HG02884 (cell line): ENCODE data around the gene MTCL1.

Experiments used
- ATAC-seq: cut with Tn5 transposase; IDR thresholded peaks from one replicate; pipeline ENCODE4 v1.9.1; 2021; ENCODE audit warnings: mild to moderate bottlenecking, moderate library complexity; ENCODE audit not compliant: unreplicated experiment

The MTCL1 gene

GRCh38 chr18:8806100-8806797, 100.9 kb downstream of the MTCL1 start:
- no peak for ATAC-seq

- no peak for ATAC-seq
Observed at GRCh38 chr18:8806798-8807487, 101.6 kb downstream of the MTCL1 start.

- no peak for ATAC-seq
Observed at GRCh38 chr18:8807488-8807805, 102.1 kb downstream of the MTCL1 start.

- ATAC-seq, result no peak
Observed at GRCh38 chr18:8808001-8808400, 102.6 kb downstream of the MTCL1 start.

- ATAC-seq, result no peak
Observed at GRCh38 chr18:8809514-8809913, 104.2 kb downstream of the MTCL1 start.

- ATAC-seq, result no peak
Observed at GRCh38 chr18:8810157-8810556, 104.8 kb downstream of the MTCL1 start.

- ATAC-seq, result no peak
Observed at GRCh38 chr18:8811115-8811514, 105.8 kb downstream of the MTCL1 start.

GRCh38 chr18:8812631-8813030, 107.3 kb downstream of the MTCL1 start:
- no peak for ATAC-seq

- no peak for ATAC-seq
Observed at GRCh38 chr18:8813611-8814010, 108.3 kb downstream of the MTCL1 start.

- no peak for ATAC-seq
Observed at GRCh38 chr18:8814206-8814605, 108.8 kb downstream of the MTCL1 start.

GRCh38 chr18:8816220-8816619, 110.9 kb downstream of the MTCL1 start:
- no peak for ATAC-seq

- ATAC-seq, result no peak
Observed at GRCh38 chr18:8816816-8817215, 111.5 kb downstream of the MTCL1 start.

- no peak for ATAC-seq
Observed at GRCh38 chr18:8818982-8819381, 113.6 kb downstream of the MTCL1 start.

GRCh38 chr18:8820396-8821082, 115.2 kb downstream of the MTCL1 start:
- no peak for ATAC-seq

GRCh38 chr18:8821083-8821465, 115.7 kb downstream of the MTCL1 start:
- ATAC-seq, result no peak

GRCh38 chr18:8821531-8821930, 116.2 kb downstream of the MTCL1 start:
- ATAC-seq, result no peak

GRCh38 chr18:8822643-8823042, 117.3 kb downstream of the MTCL1 start:
- ATAC-seq, result no peak

GRCh38 chr18:8823530-8823929, 118.2 kb downstream of the MTCL1 start:
- no peak for ATAC-seq

GRCh38 chr18:8824846-8825245, 119.5 kb downstream of the MTCL1 start:
- ATAC-seq, result no peak

- no peak for ATAC-seq
Observed at GRCh38 chr18:8825273-8825672, 119.9 kb downstream of the MTCL1 start.

GRCh38 chr18:8825729-8826375, 120.5 kb downstream of the MTCL1 start:
- no peak for ATAC-seq

GRCh38 chr18:8826514-8826913, 121.2 kb downstream of the MTCL1 start:
- ATAC-seq, result no peak
